Activated CD8-positive, alpha-beta memory T cell treated with anti-CD3 and anti-CD28 coated beads for 4 hours (primary cell): ENCODE results near the gene CLPSL2.

ENCODE experiments used
- DNase-seq, 2 donors: peaks; one replicate each; pipeline ENCODE4 v3.0.0-alpha.2; 2020; ENCODE audit warnings: low read depth in 2 of 2

CLPSL2 gene

DNA sequence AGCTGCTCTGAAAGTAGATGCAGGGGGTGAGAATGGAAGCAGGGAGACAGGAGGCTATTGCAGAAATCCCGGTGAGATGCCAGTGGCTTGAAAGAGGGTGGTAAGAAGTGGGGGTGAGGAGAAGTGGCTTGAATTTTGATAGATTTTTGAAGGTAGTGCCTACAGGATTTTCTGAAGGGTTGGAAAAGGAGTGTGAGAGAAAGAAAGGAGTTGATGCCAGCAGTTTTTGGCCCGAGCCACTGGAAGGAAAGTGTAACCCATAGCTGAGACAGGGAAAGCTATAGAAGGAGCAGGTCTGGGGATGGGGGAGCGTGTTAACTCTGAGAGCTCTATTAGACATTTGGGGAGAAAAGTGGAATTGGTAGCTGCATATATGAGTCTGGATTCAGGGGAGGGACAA lies 29.9 kb upstream of the CLPSL2 start:
- DNase-seq: no peak

DNA sequence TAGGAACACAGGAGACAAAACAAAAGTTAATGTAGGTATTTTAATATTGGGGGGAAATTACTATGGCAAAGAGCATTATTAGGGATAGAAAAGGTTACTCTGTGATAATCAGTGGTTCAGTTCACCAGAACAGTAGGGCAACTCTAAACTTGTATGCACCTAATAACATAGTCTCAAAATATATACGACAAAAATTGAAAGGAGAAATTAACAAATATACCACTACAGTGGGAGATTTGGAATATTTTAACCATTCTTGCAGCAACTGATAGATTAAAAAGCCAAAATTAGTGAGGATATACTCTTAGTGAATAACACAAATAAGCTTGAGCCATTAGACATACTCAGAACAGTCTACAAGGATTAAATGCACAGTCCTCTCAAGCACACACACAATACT lies 28.5 kb upstream of the CLPSL2 start:
- no peak for DNase-seq

DNA sequence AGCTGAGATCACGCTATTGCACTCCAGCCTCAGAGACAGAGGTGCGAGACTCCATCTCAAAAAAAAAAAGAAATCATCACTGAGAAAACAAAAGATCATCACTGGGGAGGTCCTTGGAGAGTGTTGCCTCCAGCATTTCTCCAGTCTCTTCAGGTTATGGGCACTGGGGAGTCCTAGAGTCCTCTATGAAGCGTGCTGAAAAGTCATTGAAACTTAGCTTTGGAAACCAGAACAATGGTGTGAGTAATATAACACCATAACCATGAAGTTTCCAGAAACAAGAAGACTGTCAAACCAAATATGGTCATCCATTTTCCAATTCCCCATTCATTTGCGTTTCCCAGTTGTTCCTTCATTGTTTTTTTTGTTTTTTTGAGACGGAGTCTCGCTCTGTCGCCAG lies 25.8 kb upstream of the CLPSL2 start:
- DNase-seq: no peak

DNA sequence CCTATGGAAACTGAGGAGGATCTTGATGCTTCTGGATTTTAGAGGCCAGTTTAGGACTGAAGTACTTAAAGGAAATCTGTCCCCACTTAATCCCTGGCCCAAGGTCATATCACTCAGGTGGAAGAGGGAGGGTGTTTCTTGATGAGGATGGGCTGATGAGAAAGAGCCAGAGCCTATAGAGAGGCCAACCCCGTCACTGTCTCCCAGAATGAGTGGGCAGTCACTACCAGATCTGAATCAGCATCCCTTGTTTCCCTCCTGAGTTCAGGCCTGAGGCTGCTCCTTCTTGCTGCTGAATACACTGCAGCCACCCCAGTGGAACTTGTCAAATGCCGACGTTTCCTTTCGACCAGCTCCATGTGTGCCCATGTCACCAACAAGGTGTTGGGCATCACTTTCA lies 24.8 kb upstream of the CLPSL2 start:
- DNase-seq: no peak

DNA sequence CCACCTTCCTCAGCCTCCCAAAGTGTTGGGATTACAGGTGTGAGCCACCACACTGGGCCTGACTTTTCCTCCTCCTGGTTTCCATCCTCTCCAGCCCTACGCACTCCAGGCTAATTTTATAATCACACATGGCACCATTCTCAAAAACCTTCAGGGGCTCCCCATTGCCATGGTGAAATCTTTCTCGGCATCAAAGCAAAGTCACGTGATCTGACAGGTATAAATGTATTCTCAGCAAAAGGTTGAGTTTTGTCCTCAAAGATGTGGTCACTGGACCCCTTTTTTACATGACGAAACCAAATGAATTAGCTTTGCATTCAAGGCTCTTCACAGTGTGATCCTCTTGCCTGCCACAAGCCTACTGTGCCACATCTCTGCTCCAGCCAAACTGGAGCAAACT lies 24.1 kb upstream of the CLPSL2 start:
- no peak for DNase-seq

DNA sequence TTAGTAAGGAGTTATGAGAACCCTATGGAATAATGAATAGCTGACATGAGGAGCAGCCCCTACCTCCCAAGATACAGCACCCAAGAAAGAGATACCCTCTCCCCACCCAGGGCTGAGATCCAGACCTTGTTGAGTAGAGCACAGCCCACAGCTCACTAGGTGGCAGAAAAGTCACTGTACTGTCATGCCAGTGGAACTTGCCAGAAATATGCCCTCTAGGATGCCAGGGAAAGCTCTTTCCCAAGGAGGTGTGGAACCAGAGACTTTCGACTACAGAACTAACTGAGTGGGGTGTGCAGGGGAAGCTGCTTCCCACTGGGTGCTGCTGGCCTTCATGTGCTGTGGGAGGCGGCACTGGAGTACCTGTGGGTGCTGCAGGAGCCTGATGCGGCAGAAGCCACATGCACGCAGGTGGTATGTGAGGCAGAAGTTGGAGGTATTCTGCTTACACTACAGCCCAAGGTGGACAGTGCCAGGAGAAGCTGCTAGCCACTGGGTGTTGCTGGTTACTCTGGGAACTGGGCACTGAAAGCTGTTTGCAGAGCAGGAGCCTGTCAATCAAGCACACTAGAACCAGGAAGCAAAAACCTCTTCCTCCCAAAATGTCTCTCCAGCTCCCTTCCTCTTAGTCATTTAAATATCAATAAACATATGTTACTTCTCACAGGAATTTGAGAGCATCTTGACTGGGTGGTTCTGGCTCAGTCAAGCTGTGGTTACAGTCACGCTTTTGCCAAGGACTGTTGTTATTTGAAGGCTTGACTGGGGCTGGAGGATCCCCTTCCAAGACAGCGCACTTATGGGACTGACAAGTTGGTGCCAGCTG lies 21.7 kb upstream of the CLPSL2 start:
- DNase-seq: no peak

DNA sequence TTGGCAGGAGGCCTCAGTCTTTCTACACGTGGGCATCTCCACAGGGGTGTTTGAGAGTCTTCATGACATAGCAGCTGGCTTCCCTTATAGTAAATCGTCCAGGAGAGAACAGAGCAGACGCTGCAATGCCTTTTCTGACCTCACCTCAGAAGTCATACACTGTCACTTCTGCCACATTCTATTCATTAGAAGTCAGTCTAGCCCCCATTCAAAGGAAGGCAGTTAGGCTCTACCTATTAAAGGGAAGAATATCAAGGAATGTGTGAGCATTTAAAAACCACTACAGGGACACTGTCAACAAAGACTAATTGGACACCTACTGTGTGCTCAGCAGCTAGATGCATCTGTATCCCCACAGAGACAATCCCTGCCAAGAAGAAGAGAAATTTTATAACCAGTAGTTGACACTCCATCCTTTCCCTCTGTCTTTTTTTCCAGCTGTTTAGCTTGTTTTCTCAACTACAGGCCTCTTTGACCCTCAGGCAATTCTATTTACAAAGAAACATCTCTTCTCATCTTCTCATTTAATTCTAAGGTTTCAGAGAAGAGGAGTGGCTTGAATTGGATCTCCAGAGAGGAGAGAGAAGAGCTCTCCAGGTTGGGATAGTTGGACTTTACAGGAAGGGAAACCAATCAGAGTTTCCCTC lies 21.0 kb upstream of the CLPSL2 start:
- no peak for DNase-seq

DNA sequence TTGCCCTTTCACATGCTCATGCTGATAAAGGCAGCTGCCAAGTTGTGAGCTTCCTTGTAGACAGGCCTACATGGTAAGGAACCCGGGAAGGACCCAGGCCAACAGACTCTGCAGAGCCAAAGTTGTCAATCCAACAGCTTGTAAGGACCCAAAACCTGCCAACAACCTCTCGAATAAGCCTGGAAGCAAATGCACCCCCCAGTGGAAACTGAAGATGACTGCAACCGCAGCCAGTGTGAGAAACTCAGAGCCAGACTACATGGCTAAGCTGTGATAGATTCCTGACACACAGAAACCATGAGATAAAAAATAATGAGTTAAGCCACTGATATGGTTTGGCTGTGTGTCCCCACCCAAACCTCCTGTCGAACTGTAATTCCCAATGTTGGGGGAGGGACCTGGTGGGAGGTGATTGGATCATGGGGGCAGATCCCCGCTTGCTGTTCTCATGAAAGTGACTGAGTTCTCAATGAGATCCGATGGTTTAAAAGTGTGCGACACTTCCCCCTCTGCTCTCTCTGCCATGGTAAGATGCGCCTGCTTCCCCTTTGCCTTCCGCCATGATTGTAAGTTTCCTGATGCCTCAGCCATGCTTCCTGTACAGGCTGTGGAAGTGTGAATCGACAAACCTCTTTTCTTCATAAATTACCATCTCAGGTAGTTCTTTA lies 18.8 kb upstream of the CLPSL2 start:
- no peak for DNase-seq

DNA sequence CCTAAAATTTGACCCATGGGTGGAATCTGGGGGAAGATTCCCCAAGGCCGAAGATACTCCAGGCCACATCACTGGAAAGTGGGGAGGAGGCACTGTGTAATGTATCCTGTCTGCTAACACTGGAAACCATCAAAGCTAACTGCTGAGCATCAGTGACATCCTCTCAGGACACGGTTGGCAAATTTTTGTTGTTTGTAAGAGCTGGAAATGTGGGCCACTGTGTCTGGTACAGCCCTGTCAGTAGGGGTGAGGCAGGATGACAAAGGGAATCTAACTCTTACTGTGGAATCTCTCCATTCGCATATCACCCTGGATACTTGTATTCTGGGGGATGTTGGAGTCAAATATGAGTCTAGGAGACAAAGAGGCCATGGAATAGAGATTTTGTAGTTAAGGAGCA lies 17.0 kb upstream of the CLPSL2 start:
- DNase-seq: no peak

DNA sequence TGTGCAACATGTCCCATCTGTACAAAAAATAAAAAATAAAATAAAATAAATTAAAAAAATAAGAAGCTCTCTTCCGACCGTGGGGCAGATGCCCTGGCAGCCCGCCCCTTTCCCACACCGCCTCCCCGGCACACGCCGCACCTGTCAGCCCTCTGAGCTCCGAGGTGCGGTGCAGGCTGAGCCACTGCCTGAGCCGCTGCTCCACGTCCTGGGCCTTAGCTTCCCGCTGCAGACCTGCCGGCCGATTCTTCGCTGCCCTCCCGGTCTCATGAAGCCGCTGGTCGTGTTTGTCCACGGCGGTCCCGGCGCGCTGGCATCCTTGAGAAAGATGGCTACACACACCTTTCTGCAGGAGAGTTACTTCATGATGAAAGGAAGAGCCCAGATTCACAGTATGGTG lies 10.7 kb upstream of the CLPSL2 start:
- no peak for DNase-seq

DNA sequence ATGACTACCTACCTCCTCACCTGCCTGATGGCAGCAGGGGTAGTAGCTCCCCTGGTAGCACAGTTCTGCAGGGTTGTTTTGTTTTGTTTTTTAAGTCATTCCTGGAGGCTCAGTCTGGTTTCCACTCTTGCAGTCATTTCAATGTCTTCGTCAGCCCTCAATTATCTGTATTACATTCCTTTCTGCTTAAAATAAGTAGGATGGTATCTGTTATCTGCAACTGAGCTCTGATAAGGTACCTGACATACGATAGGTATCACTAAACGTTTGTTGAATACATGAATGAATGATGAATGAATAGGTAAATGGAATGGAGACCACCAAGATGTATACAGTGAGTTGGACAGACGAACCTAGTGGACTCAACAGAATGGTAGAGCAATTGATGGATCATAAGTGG lies 7.2 kb upstream of the CLPSL2 start:
- DNase-seq: no peak

DNA sequence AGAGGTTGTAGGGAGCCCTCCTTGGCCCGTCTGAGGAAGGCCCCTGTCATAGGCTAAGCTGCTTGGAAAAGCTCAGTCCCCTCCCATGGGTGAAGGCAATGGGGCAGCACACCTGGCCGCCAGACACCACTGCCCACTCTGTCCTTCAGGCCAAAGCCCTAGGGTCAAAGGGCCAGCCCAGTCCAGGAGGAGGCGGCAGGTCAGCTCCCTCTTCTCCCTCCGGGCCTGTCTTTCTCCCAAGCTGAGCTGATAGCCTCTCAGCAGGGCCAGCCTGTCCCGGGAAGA lies 5.1 kb upstream of the CLPSL2 start:
- no peak for DNase-seq

DNA sequence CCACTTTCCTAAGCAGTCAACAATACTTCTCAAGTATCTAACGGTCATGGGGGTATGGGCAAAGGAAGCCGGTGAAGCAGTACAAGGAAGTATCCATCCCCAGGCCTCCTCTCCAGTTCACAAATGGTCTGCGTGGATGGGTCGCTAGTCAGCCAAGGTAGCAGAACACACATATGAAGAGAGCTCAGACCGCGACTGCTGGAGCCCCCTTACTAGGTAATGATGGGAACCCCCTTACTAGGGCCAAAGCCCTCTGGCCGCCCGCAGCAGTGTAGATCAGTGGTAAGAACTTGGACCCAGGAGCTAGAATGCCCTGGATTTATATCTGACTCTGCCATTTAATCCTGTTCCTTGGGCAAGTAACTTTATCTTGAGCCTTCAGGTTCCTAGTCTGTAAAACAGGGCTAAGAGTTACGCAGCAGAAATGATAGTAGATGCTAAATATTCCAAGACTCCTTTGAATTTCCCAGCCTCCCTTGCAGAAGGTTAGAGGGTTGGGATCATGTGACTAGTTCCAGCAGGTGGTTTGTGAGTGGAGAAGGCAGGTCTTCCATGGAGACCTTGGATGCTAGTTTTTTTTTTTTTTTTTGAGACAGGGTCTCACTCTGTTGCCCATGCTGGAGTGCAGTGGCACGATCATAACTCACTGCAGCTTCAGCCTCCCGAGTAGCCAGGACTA lies 2.1 kb upstream of the CLPSL2 start:
- no peak for DNase-seq

DNA sequence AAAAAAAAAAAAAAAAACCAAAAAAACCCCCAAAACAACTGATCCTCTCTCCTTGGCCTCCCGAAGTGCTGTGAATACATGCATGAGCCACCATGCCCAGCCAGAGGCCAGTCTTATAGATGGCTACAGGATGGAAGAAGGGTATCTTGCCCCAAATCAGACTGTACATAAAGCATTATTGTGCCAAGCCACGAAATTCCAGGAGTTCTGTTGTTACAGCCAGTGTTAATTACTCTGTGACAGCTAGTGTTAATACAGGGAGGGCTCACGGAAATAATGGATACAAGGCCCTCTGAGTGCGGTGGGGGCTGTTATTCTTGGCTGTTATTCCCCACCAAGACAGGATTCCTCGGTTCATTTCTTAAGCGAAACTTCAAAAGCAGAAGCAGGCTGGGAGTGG lies 1.4 kb upstream of the CLPSL2 start:
- no peak for DNase-seq

DNA sequence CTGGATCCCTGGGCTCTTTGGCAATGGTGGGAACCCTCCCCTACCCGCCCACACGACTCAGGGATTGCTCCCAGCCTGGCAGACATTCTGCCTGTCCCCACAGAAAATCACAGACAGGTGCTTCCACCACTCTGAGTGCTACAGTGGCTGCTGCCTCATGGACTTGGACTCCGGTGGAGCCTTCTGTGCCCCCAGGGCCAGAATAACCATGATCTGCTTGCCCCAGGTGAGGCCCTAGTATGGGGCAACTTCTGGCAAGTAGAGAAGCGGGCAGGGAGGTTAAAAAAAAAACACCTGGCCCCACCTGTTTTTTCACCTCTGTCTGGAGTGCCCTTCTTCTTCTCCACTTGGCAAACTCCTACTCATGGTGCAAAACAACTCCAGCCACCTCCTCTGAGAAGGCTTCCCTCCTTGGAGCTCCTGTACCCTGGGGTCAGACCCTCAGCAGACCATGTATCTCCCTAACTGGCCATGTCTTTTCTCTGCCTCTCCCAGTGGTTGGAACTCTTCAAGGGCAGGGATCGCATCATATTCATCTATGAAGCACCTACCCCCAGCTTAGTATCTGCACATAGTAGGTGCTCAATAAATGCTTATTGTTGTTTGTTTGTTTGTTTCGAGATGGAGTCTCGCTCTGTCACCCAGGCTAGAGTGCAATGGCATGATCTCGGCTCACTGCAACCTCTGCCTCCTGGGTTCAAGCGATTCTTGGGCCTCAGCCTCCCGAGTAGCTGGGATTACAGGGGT lies 1.1 kb downstream of the CLPSL2 start:
- no peak for DNase-seq

DNA sequence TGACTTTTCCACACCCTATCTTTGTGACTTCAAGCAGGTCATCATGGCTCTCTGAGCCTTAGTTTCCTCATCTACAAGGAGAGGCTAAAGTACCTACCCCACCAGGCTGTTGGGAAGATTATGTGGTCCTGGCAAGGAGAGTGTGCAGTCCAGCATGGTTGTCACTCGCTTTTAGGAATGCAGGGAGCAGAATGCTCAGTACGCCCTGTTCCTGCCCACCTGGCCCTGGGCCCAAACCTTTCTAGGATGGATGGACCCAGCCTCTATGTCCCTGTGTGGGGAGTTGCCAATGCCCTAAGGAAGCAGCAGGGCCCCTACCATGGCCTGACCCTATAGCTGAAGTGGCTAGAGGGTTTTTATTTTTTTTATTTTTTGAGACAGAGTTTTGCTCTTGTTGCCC lies 2.0 kb downstream of the CLPSL2 start:
- no peak for DNase-seq

DNA sequence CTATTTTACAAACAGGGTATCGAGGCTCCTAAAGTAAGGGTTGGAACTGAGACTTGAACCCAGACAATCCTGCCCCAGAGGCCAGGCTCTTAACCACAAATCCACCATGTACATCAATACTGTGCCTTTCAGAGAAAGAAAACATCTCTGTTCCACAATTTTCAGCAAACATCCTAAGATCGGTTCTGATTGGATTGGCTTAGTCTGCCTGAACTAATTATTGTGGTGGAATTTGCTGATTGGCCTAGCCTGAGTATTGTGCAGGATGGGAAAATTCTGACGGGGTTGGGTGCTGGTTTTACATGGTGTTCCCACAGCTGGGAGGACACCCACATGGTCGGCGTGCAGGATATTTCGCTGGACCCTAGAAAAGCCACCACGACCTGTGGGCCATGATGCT lies 4.3 kb downstream of the CLPSL2 start, which contains the start of gene CLPSL1:
TSS of gene CLPSL1 (plus strand) at position 301 of the 400 bp plus-strand sequence. CDS start at position 393, 92 bp downstream.
- no peak for DNase-seq

DNA sequence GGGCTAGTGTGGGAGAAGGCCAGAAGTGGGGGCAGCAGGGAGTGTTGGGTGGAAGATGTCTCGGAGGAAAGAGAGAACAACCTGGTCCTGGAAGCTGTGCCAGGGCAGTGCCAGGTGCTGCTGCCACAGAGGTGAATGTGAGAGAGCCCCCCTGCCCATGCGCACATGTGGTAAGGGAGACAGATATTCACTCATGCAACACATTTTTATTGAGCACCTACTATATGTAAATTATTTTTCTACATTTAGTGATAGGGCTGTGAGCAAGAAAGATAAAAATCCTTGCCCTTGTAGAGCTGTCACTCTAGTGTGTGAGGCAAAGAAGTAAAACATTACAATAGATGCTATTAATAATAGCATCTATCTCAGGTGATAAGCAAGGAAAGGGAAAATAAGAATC lies 4.9 kb downstream of the CLPSL2 start:
- DNase-seq: no peak

DNA sequence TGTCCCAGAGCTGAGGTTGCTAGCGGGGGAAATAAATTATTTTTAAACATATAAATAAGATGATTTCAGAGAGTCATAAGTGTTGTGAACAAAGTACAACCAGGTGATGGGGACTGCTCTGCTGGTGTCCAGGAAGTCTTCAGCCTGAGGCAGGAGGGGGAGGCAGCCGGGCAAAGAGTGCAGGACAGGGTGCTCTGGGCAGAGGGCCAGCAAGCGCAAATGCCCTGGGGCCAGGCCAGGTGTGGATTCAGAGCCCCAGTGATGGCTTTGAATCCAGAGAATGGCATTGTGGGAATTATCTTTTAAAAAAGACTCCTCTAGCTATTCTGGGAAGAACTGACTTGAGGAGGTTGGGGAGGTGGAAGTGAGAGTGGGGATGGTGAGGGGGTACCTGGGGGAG lies 6.0 kb downstream of the CLPSL2 start:
- DNase-seq: no peak

DNA sequence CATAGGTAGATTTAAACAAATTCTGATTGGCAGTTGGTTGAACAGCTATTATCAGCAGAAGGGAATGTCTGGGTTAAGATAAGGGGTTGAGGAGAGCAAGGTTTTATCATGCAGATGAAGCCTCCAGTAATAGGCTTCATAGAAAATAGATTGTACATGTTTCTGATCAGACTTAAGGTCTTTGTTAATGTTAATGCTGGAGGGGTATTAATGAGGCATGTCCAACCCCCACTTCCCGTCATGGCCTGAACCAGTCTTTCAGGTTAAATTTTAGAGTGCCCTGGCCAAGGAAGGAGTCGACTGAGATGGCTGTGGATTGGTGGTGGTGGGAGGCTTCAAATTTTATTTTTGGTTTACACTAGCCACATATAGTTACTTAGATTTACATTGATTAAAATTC lies 7.8 kb downstream of the CLPSL2 start:
- no peak for DNase-seq

DNA sequence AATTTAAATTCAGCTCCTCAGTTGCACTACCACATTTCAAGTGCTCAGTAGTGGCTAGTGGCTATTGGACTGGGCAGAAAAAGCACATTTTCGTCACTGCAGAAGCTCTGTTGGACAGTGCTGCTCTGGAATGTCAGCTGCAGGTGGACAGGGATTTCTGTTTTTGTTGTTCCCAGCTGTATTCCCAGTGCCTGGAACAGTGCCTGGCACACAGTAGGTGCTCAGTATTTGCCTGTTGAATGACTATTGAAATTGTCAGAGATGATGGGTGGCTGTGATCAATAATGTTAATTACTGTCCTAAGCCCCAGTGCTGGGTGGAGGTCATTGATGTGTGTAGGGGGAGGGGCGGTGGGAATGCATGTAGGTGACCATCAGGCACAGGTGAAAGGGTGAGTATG lies 9.9 kb downstream of the CLPSL2 start:
- DNase-seq: no peak

DNA sequence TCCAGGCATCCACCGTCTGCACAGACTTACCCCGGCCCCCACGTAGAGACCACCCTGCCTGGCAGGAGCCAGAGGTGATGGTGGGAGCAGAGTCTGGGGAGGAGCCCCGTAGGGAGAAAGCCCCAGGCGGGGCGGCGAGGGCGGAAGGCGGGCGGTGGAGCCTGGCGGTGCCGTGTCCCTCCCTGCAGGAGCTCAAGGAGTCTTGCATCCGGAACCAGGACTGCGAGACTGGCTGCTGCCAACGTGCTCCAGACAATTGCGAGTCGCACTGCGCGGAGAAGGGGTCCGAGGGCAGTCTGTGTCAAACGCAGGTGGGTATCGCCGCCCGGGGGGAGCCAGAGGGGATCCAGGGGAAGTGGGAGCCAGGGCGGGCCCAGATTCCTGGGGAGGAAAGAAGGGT lies 10.4 kb downstream of the CLPSL2 start:
- no peak for DNase-seq
